Astrocyte (in vitro differentiated cells and primary cell): ENCODE data around the gene PEX26.

Source experiments
- CTCF ChIP-seq: IDR thresholded peaks from 2 replicates; pipeline ENCODE4 v1.5.1; 2011; ENCODE audit warnings: low read depth, mild to moderate bottlenecking, inconsistent platforms, low read length, moderate library complexity; ENCODE audit not compliant: insufficient read depth
- EZH2 ChIP-seq: IDR thresholded peaks from 2 replicates; pipeline ENCODE4 v1.6.1; 2012; ENCODE audit warnings: mild to moderate bottlenecking, low read length, inconsistent platforms; ENCODE audit not compliant: insufficient read depth

- TF ChIP-seq CTCF (no peak), EZH2 (no peak)
Observed at GRCh38 chr22:18070556-18071306, 7.1 kb upstream of the PEX26 start.
